Measurements from ENCODE around the gene NOTCH4.
"Not testable (repeated sequence)": the region's sequence is repeated elsewhere in the genome, so short reads cannot be mapped to it uniquely, and the experiment has no call there.

NOTCH4 gene

GRCh38 chr6:32214126-32214525, 9.7 kb downstream of the NOTCH4 start:
- Histone ChIP-seq H3K9me3 (ENCODE audit: severe bottlenecking) (no peaks in the 10 kb centered on the region), H3K27me3 (ENCODE audit: insufficient read depth, poor library complexity, severe bottlenecking) (no peaks in the 10 kb centered on the region), H3K27ac (ENCODE audit: poor library complexity, severe bottlenecking) (no peak overlapping the region), H3K4me1 (ENCODE audit: insufficient read depth, poor library complexity, severe bottlenecking) (no peaks in the 10 kb centered on the region), H3K36me3 (ENCODE audit: low read depth) (no peaks in the 10 kb centered on the region), H3K4me3 (ENCODE audit: severe bottlenecking) (no peak overlapping the region)
- TF ChIP-seq CTCF (IDR thresholded peaks at IDR 0.05; ENCODE audit: poor library complexity, severe bottlenecking): no peak
- ATAC-seq (ENCODE audit: low read depth) (no peak), DNase-seq (ENCODE audit: low spot score) (no peak)

GRCh38 chr6:32213649-32214048, 10.2 kb downstream of the NOTCH4 start:
- Histone ChIP-seq H3K27ac (ENCODE audit: poor library complexity, severe bottlenecking) (no peak overlapping the region), H3K9me3 (ENCODE audit: severe bottlenecking) (no peaks in the 10 kb centered on the region), H3K27me3 (ENCODE audit: insufficient read depth, poor library complexity, severe bottlenecking) (no peaks in the 10 kb centered on the region), H3K4me1 (ENCODE audit: insufficient read depth, poor library complexity, severe bottlenecking) (no peaks in the 10 kb centered on the region), H3K36me3 (ENCODE audit: low read depth) (no peaks in the 10 kb centered on the region), H3K4me3 (ENCODE audit: severe bottlenecking) (no peak overlapping the region)
- DNase-seq (ENCODE audit: low spot score) (no peak), ATAC-seq (ENCODE audit: low read depth) (no peak)
- TF ChIP-seq CTCF (IDR thresholded peaks at IDR 0.05; ENCODE audit: poor library complexity, severe bottlenecking): no peak

- Histone ChIP-seq H3K9me3 (ENCODE audit: severe bottlenecking) (no peaks in the 10 kb centered on the region), H3K36me3 (ENCODE audit: low read depth) (no peaks in the 10 kb centered on the region), H3K27me3 (ENCODE audit: insufficient read depth, poor library complexity, severe bottlenecking) (no peaks in the 10 kb centered on the region), H3K4me1 (ENCODE audit: insufficient read depth, poor library complexity, severe bottlenecking) (no peaks in the 10 kb centered on the region), H3K27ac (ENCODE audit: poor library complexity, severe bottlenecking) (no peak overlapping the region), H3K4me3 (ENCODE audit: severe bottlenecking) (no peak overlapping the region)
- DNase-seq (ENCODE audit: low spot score) (no peak), ATAC-seq (ENCODE audit: low read depth) (no peak)
- TF ChIP-seq CTCF (IDR thresholded peaks at IDR 0.05; ENCODE audit: poor library complexity, severe bottlenecking): no peak
Observed at GRCh38 chr6:32212076-32212760, 11.6 kb downstream of the NOTCH4 start.

GRCh38 chr6:32211432-32211831, 12.4 kb downstream of the NOTCH4 start:
- not testable (repeated sequence) for H3K4me3 ChIP-seq (ENCODE audit: severe bottlenecking); DNase-seq (ENCODE audit: low spot score); H3K36me3 ChIP-seq (ENCODE audit: low read depth); ATAC-seq (ENCODE audit: low read depth); H3K9me3 ChIP-seq (ENCODE audit: severe bottlenecking); H3K27me3 ChIP-seq (ENCODE audit: insufficient read depth, poor library complexity, severe bottlenecking); H3K27ac ChIP-seq (ENCODE audit: poor library complexity, severe bottlenecking); H3K4me1 ChIP-seq (ENCODE audit: insufficient read depth, poor library complexity, severe bottlenecking)

- TF ChIP-seq CTCF (IDR thresholded peaks at IDR 0.05; ENCODE audit: poor library complexity, severe bottlenecking): no peak
- H3K9me3 ChIP-seq (ENCODE audit: severe bottlenecking): no peaks in the 10 kb centered on the region
- H3K36me3 ChIP-seq (ENCODE audit: low read depth): no peaks in the 10 kb centered on the region
- H3K27me3 ChIP-seq (ENCODE audit: insufficient read depth, poor library complexity, severe bottlenecking): no peaks in the 10 kb centered on the region
- no peak overlapping the region for H3K27ac ChIP-seq (ENCODE audit: poor library complexity, severe bottlenecking)
- H3K4me1 ChIP-seq (ENCODE audit: insufficient read depth, poor library complexity, severe bottlenecking): no peaks in the 10 kb centered on the region
- ATAC-seq (ENCODE audit: low read depth) (no peak), DNase-seq (ENCODE audit: low spot score) (no peak)
- H3K4me3 ChIP-seq (ENCODE audit: severe bottlenecking): no peak overlapping the region
Observed at GRCh38 chr6:32210191-32210601, 13.7 kb downstream of the NOTCH4 start.

Measured in RWPE2 (cell line).